HG02973 (cell line): ENCODE results near the gene AMN.

ENCODE experiments used
- ATAC-seq: cut with Tn5 transposase; IDR thresholded peaks from one replicate; pipeline ENCODE4 v1.9.1; 2021; ENCODE audit warnings: moderate library complexity; ENCODE audit not compliant: unreplicated experiment

Gene AMN

DNA sequence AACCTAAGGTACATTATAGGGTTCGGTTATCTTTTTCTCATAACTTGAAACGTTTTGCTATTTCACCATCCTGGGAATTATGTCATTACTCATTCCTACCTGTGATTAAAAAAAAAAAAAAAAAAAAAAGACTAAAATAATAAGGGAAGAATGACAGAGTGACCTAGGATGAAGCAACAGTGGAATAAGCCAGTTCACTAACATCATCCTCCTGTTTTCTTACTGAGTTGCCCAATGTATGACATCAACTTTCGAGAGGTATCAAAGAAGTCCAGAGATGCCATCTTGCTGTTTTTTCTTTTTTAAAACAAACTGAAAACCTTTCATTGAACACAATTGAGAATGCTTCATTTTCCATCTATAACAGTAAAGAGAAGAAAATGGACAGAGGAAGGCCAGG is 42.8 kb downstream of the AMN start:
- no peak for ATAC-seq

DNA sequence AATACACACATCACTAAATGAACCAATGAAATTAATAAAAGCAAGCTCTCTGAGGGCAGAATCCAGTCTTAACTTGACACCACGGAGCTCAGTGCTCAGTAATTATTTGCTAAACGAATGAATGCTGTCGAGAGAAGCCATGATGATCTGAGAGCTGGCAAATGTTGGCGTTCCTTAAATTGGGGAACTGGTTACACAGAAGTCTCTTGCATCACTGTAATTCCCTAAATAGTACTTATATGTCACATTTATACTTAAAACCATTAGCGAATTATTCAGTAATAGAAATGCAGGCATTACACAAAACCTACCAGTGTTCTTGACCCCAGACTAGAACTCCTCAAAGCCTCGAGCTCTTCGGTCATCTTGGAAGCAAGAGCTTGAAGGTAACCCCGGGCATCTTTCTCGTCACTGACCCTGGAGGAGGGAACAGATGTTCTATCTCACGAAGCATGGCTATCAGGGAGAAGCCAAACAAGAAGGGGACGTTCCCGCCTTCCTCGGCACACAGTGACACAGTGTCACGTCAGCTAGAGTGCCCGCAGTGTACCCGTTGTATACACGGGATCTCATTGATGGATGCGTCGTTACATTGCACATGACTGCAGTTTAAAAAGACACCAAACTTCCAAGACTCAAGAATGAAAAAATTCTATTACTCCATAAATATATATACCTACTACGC is 43.6 kb downstream of the AMN start:
- ATAC-seq = no peak

- no peak for ATAC-seq
Observed at GRCh38 chr14:102966681-102967505, 44.4 kb downstream of the AMN start.

DNA sequence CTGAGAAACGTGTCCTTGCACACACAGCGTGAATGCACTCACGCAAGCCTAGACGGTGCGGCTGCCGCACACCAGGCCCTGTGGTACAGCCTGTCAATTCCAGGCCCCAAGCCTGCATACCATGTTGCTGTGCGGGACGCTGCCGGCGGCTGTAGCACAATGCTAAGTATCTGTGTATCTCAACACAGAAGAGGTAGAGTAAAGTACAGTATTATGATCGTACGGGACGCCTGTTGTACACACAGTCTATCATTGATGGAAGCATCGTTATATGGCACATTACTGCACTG is 45.0 kb downstream of the AMN start:
- no peak for ATAC-seq

DNA sequence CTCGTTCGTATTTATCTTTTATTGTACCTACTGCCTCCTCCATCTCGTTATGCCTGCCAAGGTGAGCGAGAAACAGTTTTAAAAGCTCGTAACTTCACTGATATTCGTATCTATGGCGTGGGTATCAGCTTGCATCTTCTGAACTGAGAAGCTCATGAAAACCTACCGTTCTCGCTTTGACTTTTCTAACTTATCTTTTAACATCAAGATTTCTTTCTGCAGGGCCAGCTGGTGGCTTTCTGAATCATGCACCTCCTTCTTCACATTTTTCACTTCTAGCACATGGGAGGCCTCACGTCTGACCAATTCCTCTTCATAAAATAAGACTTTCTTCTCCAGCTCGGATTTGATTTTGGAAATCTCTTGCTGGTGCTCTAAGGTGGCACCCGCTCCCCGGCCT is 45.8 kb downstream of the AMN start:
- no peak for ATAC-seq

GRCh38 chr14:102969060-102969791 is 46.8 kb downstream of the AMN start:
- ATAC-seq = no peak

GRCh38 chr14:102969901-102970300 is 47.4 kb downstream of the AMN start:
- ATAC-seq = no peak

DNA sequence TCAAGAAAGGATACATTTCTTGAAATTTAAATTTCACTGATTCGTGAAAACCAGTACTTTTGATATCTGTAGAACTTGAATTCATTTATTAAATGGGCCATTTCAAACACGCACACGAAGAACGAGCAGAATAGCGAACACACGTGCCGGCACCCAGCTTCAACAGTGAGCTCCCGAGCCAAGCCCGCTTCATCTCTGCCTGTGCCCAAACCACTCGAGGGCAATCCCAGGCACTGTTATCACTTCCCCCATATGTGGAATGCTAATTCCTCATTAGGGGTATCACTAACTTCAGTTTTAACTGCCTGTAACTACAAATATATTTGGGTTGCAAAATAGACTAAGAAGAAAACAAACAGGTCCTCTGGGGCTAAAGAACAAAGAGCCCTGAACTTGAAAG is 48.0 kb downstream of the AMN start:
- no peak for ATAC-seq

GRCh38 chr14:102971314-102971713 is 48.9 kb downstream of the AMN start:
- ATAC-seq = no peak

DNA sequence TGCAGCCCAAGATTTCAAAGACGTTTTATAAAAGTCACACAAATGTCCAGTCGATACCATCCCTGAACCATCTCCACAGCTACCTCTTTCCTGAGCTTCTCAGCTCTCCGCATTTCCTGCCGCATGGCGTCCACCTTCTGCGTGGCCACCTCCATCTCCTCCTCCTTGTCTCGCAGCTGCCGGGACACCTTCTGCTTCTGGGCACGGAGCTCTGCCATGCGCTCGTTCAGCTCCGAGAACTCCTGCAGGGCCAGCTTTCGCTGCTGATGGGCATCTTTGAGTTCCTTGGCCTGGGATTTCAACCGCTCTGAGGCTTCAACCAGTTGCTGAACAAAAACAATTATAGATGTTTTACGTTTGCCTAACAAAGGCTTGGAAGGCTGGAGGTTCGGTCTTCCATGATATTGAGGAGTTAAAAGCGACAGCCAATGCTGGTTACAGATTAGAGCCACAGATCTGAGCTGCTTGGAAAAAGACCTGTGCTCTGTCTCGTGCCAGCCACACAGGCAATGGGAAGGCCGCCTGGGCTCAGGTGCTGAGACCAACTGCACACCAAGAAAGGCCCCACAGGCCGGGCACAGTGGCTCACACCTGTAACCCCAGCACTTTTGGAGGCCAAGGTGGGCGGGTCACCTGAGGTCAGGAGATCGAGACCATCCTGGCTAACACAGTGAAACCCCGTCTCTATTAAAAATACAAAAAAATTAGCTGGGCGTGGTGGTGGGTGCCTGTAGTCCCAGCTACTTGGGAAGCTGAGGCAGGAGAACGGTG is 49.6 kb downstream of the AMN start:
- no peak for ATAC-seq

- no peak for ATAC-seq
Observed at GRCh38 chr14:102973706-102974285, 51.3 kb downstream of the AMN start.

DNA sequence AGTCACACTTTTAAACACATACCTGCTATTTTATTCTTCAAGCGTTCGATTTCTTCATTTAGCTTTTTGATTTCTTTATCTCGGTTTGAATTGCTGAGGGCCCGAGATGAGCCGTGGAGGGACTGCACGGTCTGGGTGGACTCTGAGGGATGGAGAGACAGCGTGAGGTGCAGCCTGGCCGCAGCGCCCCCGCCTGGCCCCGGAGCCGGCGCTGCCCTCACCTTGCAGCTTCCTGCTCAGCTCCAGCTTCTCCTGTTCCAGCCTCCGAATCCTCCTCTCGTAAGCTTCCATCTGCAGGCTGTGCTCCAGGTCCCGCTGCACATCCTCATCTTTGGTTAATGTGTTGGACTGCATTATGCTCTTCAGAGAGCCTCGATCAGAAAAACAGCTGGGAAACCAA is 53.2 kb downstream of the AMN start:
- no peak for ATAC-seq

- ATAC-seq = no peak
Observed at GRCh38 chr14:102977475-102977874, 55.0 kb downstream of the AMN start.

- no peak for ATAC-seq
Observed at GRCh38 chr14:102979406-102979805, 56.9 kb downstream of the AMN start.

DNA sequence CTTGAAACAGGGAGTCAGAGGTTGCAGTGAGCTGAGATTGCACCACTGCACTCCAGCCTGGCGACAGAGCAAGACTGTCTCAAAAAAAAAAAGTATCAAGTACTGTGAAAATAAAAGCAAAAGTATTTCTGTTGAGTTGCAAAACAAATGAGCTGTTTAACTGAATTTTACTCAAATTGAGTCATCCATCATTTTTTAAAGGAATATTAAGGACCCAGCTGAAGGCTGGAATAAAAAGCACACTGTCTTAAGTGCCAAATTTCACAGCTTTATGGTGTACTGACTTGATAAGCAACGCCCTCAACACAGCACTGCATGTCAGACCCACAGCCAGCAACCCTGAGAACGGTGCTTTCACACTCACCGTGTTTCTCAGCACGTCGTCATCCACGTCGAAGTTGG is 57.9 kb downstream of the AMN start:
- ATAC-seq = no peak
